Erythroblast (primary cell): ENCODE measurements around the gene PPP2R2C.

Experiments
- DNase-seq, 2 experiments: peaks; one replicate each; lab custom pipeline; 2025; lab: John Stamatoyannopoulos, UW
- GATA1 ChIP-seq: IDR thresholded peaks from 2 replicates; pipeline ENCODE4 v1.6.1; 2011; ENCODE audit warnings: low read depth, mild to moderate bottlenecking, control low read depth, low read length, moderate library complexity
- POLR2A ChIP-seq: IDR thresholded peaks from 2 replicates; pipeline ENCODE4 v1.6.1; 2011; ENCODE audit warnings: mild to moderate bottlenecking, low read length

The PPP2R2C gene

GRCh38 chr4:6426571-6427438 lies 45.6 kb downstream of the PPP2R2C start:
- no peak for TF ChIP-seq POLR2A
- no peak for TF ChIP-seq GATA1

GRCh38 chr4:6425911-6426310 lies 46.5 kb downstream of the PPP2R2C start:
- no peak for DNase-seq
- TF ChIP-seq GATA1 (no peak), POLR2A (no peak)

More at GRCh38 chr4:6426571-6427438, 45.6 kb downstream of the PPP2R2C start:
- no peak for DNase-seq

- TF ChIP-seq GATA1 (no peak), POLR2A (no peak)
- no peak for DNase-seq
These were observed 47.1 kb downstream of the PPP2R2C start for GRCh38 chr4:6425336-6425735.

- no peak for DNase-seq
These were observed 48.0 kb downstream of the PPP2R2C start for GRCh38 chr4:6424425-6424824.

GRCh38 chr4:6423575-6423974 lies 48.8 kb downstream of the PPP2R2C start:
- TF ChIP-seq GATA1 (no peak), POLR2A (no peak)
- DNase-seq, result no peak

More at GRCh38 chr4:6424425-6424824, 48.0 kb downstream of the PPP2R2C start:
- no peak for TF ChIP-seq POLR2A
- TF ChIP-seq GATA1, result no peak

- TF ChIP-seq GATA1, result no peak
- TF ChIP-seq POLR2A, result no peak
These were observed 49.5 kb downstream of the PPP2R2C start for GRCh38 chr4:6422866-6423265.

GRCh38 chr4:6422105-6422504 lies 50.3 kb downstream of the PPP2R2C start:
- DNase-seq, result no peak
- TF ChIP-seq GATA1, result no peak
- no peak for TF ChIP-seq POLR2A

More at GRCh38 chr4:6422866-6423265, 49.5 kb downstream of the PPP2R2C start:
- DNase-seq, result no peak

GRCh38 chr4:6421397-6421796 lies 51.0 kb downstream of the PPP2R2C start:
- TF ChIP-seq POLR2A, result no peak
- no peak for TF ChIP-seq GATA1

GRCh38 chr4:6420972-6421371 lies 51.4 kb downstream of the PPP2R2C start:
- no peak for DNase-seq
- TF ChIP-seq GATA1 (no peak), POLR2A (no peak)

More at GRCh38 chr4:6421397-6421796, 51.0 kb downstream of the PPP2R2C start:
- no peak for DNase-seq

- TF ChIP-seq GATA1 (no peak), POLR2A (no peak)
- DNase-seq, result no peak
These were observed 52.4 kb downstream of the PPP2R2C start for GRCh38 chr4:6420036-6420435.

- TF ChIP-seq GATA1, result no peak
- no peak for TF ChIP-seq POLR2A
- DNase-seq, result no peak
These were observed 52.9 kb downstream of the PPP2R2C start for GRCh38 chr4:6419452-6420028.

GRCh38 chr4:6418193-6418755 lies 54.1 kb downstream of the PPP2R2C start:
- no peak for DNase-seq
- TF ChIP-seq GATA1 (no peak), POLR2A (no peak)

GRCh38 chr4:6417516-6418050 lies 54.8 kb downstream of the PPP2R2C start:
- DNase-seq, result no peak
- no peak for TF ChIP-seq POLR2A
- no peak for TF ChIP-seq GATA1

- no peak for DNase-seq
- TF ChIP-seq POLR2A (no peak), GATA1 (no peak)
These were observed 55.7 kb downstream of the PPP2R2C start for GRCh38 chr4:6416518-6417286.
